Measurements from ENCODE around the gene AK4.

The AK4 gene

DNA sequence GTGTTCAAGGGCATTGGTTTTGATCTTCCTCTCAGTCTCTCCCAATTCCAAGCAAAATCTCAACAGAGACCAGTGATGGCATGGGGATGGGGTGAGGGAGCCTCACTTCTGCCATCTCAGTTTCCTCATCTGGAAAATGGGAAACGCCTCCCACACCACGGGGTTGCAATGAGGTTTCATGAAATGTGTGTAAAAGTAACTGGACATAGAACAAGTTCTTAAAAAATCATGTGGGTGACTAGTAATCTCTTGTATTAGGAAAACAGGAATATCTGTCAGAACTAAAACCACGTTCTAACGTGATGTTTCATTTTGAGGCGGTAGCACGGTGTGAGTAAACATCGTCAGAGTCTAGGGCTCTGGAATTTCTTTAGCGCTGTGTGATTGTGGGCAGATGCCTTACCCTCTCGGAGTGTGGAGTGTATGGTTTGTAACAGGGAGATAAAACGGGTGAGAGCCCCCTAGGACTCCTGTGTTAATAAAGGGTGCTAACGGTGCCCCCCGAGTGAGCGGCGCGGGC is 105.9 kb downstream of the AK4 start:
- TF ChIP-seq CTCF (IDR thresholded peaks at IDR 0.05; ENCODE audit: low read length, missing control alignments) = no peak
- no peak for DNase-seq (ENCODE audit: low read depth)

DNA sequence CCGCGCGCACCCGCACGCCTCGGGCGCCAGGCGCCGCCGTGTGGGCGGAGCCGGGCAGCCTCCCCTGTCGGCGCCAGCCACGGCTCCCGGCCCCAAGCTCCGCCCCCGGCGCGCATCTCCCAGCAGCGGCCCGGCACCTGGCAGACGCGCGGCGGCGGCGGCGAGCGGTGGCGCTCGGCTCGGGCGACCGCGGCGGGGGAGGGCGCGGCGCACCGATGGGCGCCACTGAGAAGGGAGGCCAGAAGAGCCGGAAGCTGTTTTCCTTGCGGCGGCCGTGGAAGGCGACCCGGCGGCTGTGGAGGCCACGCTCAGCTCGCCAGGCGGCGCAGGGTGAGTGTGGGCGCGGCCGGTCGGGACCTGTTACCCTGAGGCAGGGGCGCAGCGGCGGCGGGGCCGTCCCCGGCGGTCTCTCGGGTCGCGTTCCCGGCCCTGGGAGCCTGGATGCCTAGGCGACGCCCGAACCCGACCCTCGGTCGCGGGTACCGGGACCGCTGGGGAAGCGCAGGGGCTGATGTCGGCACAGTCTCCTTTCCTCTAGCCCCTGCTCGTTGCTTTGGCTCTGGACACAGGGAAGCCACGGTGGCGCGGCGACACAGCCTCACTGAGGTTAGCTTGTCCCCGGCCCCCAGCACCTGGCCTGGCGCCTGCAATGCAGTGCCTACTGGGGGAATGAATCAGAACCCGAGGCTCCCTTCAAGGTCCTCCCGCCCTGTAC is 106.5 kb downstream of the AK4 start:
- H3K4me3 ChIP-seq (replicated peaks; ENCODE audit: low read depth, low read length) = peak overlapping the region; percentile 55
- DNase-seq (ENCODE audit: low read depth) = peak; percentile 46
- TF ChIP-seq CTCF (IDR thresholded peaks at IDR 0.05; ENCODE audit: low read length, missing control alignments) = no peak

More for the DNA sequence above, 105.9 kb downstream of the AK4 start:
- H3K4me3 ChIP-seq (replicated peaks; ENCODE audit: low read depth, low read length) = peak overlapping the region; percentile 55

- no peak for TF ChIP-seq CTCF (IDR thresholded peaks at IDR 0.05; ENCODE audit: low read length, missing control alignments)
- peak overlapping the region; percentile 55 for H3K4me3 ChIP-seq (replicated peaks; ENCODE audit: low read depth, low read length)
- DNase-seq (ENCODE audit: low read depth) = no peak
Measured at GRCh38 chr1:65255035-65255655, 107.1 kb downstream of the AK4 start.

GRCh38 chr1:65255656-65256050 is 107.7 kb downstream of the AK4 start:
- no peak for DNase-seq (ENCODE audit: low read depth)
- H3K4me3 ChIP-seq (replicated peaks; ENCODE audit: low read depth, low read length) = no peak overlapping the region
- no peak for TF ChIP-seq CTCF (IDR thresholded peaks at IDR 0.05; ENCODE audit: low read length, missing control alignments)

DNA sequence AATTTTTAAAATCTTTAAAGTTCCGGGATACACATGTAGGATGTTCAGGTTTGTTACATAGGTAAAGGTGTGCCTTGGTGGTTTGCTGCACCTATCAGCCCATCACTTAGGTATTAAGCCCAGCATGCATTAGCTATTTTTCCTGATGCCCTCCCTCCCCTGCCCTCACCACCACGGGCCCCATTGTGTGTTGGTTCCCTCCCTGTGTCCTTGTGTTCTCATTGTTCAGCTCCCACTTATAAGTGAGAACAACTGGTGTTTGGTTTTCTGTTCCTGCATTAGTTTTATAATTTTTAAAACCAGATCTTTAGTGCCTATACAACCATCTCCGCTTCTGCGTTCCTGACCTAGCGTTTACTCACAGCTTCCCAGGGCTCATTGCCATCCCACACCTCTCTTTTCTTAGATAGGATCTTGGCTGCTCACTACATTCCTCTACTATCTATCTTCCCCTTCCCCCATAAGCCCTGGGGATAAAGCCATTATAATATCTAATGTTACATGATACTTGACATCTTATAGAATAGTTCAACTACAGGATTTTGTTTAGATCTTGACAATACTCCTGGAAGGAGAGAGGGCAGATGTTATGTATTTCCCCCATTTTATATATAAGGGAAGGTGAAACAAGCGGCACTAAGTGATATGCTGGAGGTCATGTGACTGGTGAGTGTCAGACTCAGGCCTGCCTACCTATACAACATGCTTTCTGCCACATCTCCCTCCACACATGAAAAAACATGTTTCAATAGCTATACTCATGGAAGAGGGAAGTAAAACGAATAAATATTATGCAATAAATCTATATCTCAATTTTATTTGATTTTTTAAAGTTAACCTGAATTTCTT is 109.1 kb downstream of the AK4 start:
- TF ChIP-seq CTCF (IDR thresholded peaks at IDR 0.05; ENCODE audit: low read length, missing control alignments) = no peak
- H3K4me3 ChIP-seq (replicated peaks; ENCODE audit: low read depth, low read length) = no peak overlapping the region
- no peak for DNase-seq (ENCODE audit: low read depth)

- no peak for TF ChIP-seq CTCF (IDR thresholded peaks at IDR 0.05; ENCODE audit: low read length, missing control alignments)
- DNase-seq (ENCODE audit: low read depth) = no peak
- no peak overlapping the region for H3K4me3 ChIP-seq (replicated peaks; ENCODE audit: low read depth, low read length)
Measured at GRCh38 chr1:65258106-65258505, 110.1 kb downstream of the AK4 start.
